Cardiac fibroblast (primary cell): ENCODE results near the gene P2RX2.
A peak's percentile ranks its signal among the peaks of the same experiment; 100 is the strongest.

Source experiments
- DNase-seq, 2 donors: peaks; one replicate each; pipeline versions ENCODE4 v3.0.0 to v3.0.0-alpha.2; 2010; ENCODE audit warnings: low read depth in 2 of 2
- H3K4me3 ChIP-seq, 2 donors: replicated peaks in 1 of 2; 1 replicate in 1 of 2; 2 replicates in 1 of 2; pipeline ENCODE4 v1.5.1; 2011; ENCODE audit warnings: low read depth in 2 of 2, low read length in 2 of 2, mild to moderate bottlenecking in 2 of 2, moderate library complexity in 1 of 2
- TF ChIP-seq, protein P1 (sequence below): IDR thresholded peaks from one replicate; pipeline ENCODE4 v1.5.1; 2011; ENCODE audit warnings: low read depth, mild to moderate bottlenecking, low read length, inconsistent platforms

The P2RX2 gene

DNA sequence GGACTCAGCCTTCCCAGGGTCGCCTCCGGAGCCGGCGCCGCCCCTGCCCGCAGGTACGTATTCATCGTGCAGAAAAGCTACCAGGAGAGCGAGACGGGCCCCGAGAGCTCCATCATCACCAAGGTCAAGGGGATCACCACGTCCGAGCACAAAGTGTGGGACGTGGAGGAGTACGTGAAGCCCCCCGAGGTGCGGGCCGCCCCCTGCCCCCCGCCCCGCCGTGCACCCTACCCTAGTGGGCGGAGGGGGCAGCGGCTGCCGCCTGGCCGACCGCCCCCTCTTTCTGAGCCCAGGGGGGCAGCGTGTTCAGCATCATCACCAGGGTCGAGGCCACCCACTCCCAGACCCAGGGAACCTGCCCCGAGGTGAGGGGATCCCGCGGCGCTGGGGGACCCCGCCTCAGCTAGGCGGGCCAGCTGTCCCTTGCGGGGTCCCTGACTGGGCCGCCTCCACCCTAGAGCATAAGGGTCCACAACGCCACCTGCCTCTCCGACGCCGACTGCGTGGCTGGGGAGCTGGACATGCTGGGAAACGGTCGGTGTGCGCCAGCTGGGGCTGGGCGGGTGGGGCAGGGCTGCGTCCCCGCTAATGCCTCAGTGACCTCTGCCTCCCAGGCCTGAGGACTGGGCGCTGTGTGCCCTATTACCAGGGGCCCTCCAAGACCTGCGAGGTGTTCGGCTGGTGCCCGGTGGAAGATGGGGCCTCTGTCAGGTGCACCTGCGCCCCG, 973 bp downstream of the P2RX2 start:
- no peak overlapping the region for H3K4me3 ChIP-seq
- DNase-seq, result no peak
- TF ChIP-seq, protein P1, sequence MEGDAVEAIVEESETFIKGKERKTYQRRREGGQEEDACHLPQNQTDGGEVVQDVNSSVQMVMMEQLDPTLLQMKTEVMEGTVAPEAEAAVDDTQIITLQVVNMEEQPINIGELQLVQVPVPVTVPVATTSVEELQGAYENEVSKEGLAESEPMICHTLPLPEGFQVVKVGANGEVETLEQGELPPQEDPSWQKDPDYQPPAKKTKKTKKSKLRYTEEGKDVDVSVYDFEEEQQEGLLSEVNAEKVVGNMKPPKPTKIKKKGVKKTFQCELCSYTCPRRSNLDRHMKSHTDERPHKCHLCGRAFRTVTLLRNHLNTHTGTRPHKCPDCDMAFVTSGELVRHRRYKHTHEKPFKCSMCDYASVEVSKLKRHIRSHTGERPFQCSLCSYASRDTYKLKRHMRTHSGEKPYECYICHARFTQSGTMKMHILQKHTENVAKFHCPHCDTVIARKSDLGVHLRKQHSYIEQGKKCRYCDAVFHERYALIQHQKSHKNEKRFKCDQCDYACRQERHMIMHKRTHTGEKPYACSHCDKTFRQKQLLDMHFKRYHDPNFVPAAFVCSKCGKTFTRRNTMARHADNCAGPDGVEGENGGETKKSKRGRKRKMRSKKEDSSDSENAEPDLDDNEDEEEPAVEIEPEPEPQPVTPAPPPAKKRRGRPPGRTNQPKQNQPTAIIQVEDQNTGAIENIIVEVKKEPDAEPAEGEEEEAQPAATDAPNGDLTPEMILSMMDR, result no peak

GRCh38 chr12:132620113-132620898, 1.7 kb downstream of the P2RX2 start:
- TF ChIP-seq, protein P1, result no peak
- H3K4me3 ChIP-seq, result no peak overlapping the region
- DNase-seq, result no peak

DNA sequence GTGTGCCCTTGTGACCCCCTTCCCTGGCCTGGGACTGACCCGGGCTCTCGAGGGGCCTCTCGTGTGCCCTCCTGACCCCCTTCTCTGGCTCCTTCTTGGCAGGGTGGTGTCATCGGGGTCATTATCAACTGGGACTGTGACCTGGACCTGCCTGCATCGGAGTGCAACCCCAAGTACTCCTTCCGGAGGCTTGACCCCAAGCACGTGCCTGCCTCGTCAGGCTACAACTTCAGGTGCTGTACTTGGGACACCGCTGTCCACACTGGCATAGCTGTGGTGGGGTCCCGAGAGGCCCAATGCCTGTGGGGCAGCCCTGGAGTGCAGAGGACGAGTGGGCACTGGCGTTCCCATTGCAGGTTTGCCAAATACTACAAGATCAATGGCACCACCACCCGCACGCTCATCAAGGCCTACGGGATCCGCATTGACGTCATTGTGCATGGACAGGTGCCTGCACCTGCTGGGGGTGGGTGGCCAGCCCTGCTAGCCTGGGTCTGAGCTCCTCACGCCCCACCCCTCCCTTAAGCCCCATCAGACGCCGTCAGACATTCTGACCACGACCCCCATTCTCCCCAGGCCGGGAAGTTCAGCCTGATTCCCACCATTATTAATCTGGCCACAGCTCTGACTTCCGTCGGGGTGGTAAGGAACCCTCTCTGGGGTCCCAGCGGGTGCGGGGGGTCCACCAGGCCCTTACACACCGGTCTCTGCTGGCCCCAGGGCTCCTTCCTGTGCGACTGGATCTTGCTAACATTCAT, 2.5 kb downstream of the P2RX2 start:
- no peak for DNase-seq

GRCh38 chr12:132621657-132622435, 3.3 kb downstream of the P2RX2 start:
- TF ChIP-seq, protein P1, result no peak

More for the DNA sequence above, 2.5 kb downstream of the P2RX2 start:
- no peak overlapping the region for H3K4me3 ChIP-seq
- TF ChIP-seq, protein P1, result no peak

GRCh38 chr12:132622437-132623071, 4.0 kb downstream of the P2RX2 start:
- H3K4me3 ChIP-seq, result peak overlapping the region in 1 of 2 donors; percentile 10
- TF ChIP-seq, protein P1, result no peak
- DNase-seq, result peak; percentile 77 to 83

More at GRCh38 chr12:132621657-132622435, 3.3 kb downstream of the P2RX2 start:
- DNase-seq, result no peak
- no peak overlapping the region for H3K4me3 ChIP-seq
